GM19397 (cell line): ENCODE measurements around the gene OR2M7.
"Not testable (repeated sequence)": the region's sequence is repeated elsewhere in the genome, so short reads cannot be mapped to it uniquely, and the experiment has no call there.

Experiments used
- ATAC-seq: cut with Tn5 transposase; IDR thresholded peaks from one replicate; pipeline ENCODE4 v1.9.1; 2021; ENCODE audit warnings: mild to moderate bottlenecking, moderate library complexity; ENCODE audit not compliant: unreplicated experiment

The OR2M7 gene

GRCh38 chr1:248324468-248324867 lies at the start of gene OR2M7:
Gene OR2M7 (minus strand): TSS chr1:248324568. CDS start chr1:248324568, 0 bp downstream.
- no peak for ATAC-seq

GRCh38 chr1:248373761-248374160 lies 49.4 kb upstream of the OR2M7 start:
- ATAC-seq, result no peak

- ATAC-seq, result no peak
Measured at GRCh38 chr1:248372394-248372793, 48.0 kb upstream of the OR2M7 start.

- no peak for ATAC-seq
Measured at GRCh38 chr1:248366609-248367008, 42.2 kb upstream of the OR2M7 start.

- ATAC-seq, result no peak
Measured at GRCh38 chr1:248361121-248361715, 36.9 kb upstream of the OR2M7 start, which contains the start of gene OR2T4. Gene OR2T4 (plus strand): TSS chr1:248361665. CDS start chr1:248361665, 0 bp downstream.

GRCh38 chr1:248359415-248359814 lies 35.0 kb upstream of the OR2M7 start:
- ATAC-seq, result no peak

GRCh38 chr1:248348475-248348874 lies 24.1 kb upstream of the OR2M7 start, which contains the start of gene OR14C36:
Gene OR14C36 (plus strand): TSS chr1:248348775. CDS start chr1:248348775, 0 bp downstream.
- no peak for ATAC-seq

- no peak for ATAC-seq
Measured at GRCh38 chr1:248343451-248343850, 19.1 kb upstream of the OR2M7 start.

- ATAC-seq, result no peak
Measured at GRCh38 chr1:248316796-248317195, 7.6 kb downstream of the OR2M7 start.

GRCh38 chr1:248306740-248307139 lies 17.6 kb downstream of the OR2M7 start:
- not testable (repeated sequence) for ATAC-seq

- no peak for ATAC-seq
Measured at GRCh38 chr1:248306103-248306502, 18.3 kb downstream of the OR2M7 start.

- not testable (repeated sequence) for ATAC-seq
Measured at GRCh38 chr1:248305672-248306071, 18.7 kb downstream of the OR2M7 start.

- no peak for ATAC-seq
Measured at GRCh38 chr1:248303324-248303723, 21.0 kb downstream of the OR2M7 start, which contains the start of gene OR2T12. Gene OR2T12 (minus strand): TSS chr1:248303424. CDS start chr1:248295578, 7,846 bp downstream.

GRCh38 chr1:248288391-248288790 lies 36.0 kb downstream of the OR2M7 start:
- no peak for ATAC-seq

- ATAC-seq, result no peak
Measured at GRCh38 chr1:248277876-248278275, 46.5 kb downstream of the OR2M7 start, which contains the start of gene OR2T33. Gene OR2T33 (minus strand): TSS chr1:248277976. CDS start chr1:248273814, 4,162 bp downstream.
